Adrenal gland (tissue), 5 donors: ENCODE data around the gene CCNY.

Source experiments
- POLR2A ChIP-seq, 2 donors: fragments of 450-650 bp; IDR thresholded peaks; one replicate each; pipeline ENCODE4 v1.6.1; 2017; ENCODE audit warnings: antibody characterized with exemption in 2 of 2, mild to moderate bottlenecking in 2 of 2, moderate library complexity in 1 of 2
- TF ChIP-seq, protein P1 (sequence below), 6 experiments: fragments of 450-650 bp in 4 of 6; fragments of 200-600 bp in 2 of 6; sonication (generic) in 1 of 6; IDR thresholded peaks; 1 replicate in 5 of 6; 2 replicates in 1 of 6; pipeline versions ENCODE4 v1.5.1 to v1.8.0; 2016 to 2021; ENCODE audit warnings: antibody characterized with exemption in 6 of 6, mild to moderate bottlenecking in 2 of 6, moderate library complexity in 1 of 6
- donor health status: DM: no; HTN: no; CAD: no.

- no peak for TF ChIP-seq POLR2A (IDR thresholded peaks at IDR 0.05)
- TF ChIP-seq, protein P1, sequence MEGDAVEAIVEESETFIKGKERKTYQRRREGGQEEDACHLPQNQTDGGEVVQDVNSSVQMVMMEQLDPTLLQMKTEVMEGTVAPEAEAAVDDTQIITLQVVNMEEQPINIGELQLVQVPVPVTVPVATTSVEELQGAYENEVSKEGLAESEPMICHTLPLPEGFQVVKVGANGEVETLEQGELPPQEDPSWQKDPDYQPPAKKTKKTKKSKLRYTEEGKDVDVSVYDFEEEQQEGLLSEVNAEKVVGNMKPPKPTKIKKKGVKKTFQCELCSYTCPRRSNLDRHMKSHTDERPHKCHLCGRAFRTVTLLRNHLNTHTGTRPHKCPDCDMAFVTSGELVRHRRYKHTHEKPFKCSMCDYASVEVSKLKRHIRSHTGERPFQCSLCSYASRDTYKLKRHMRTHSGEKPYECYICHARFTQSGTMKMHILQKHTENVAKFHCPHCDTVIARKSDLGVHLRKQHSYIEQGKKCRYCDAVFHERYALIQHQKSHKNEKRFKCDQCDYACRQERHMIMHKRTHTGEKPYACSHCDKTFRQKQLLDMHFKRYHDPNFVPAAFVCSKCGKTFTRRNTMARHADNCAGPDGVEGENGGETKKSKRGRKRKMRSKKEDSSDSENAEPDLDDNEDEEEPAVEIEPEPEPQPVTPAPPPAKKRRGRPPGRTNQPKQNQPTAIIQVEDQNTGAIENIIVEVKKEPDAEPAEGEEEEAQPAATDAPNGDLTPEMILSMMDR (IDR thresholded peaks at IDR 0.05): no peak
These were observed 116.5 kb downstream of the CCNY start for GRCh38 chr10:35452847-35453246.
